Activated CD4-positive, alpha-beta T cell treated with anti-CD3 and anti-CD28 coated beads for 36 hours (primary cell): ENCODE results near the gene SLAMF7. TPM values are rescaled to one million over a fixed set of nuclear protein-coding genes. Genes with fewer than 3 reads are reported as not detected.

Source experiments
- ATAC-seq: fragments of 200-7000 bp; cut with Tn5 transposase; one replicate; pipeline ENCODE4 v1.10.0; 2021; ENCODE audit warnings: mild to moderate bottlenecking, moderate library complexity
- CTCF ChIA-PET: fragments of 350-600 bp; sonication (Branson Sonifier 250); formaldehyde crosslinking; loops from one replicate; lab custom pipeline; 2021; ENCODE audit warnings: antibody characterized with exemption; lab: Charles Lee
- POLR2A ChIA-PET: fragments of 350-600 bp; sonication (Branson Sonifier 250); formaldehyde crosslinking; loops from one replicate; lab custom pipeline; 2021; ENCODE audit warnings: antibody characterized with exemption, inconsistent platforms; lab: Charles Lee
- DNase-seq: peaks from one replicate; pipeline ENCODE4 v3.0.0-alpha.2; 2020
- H3K27ac Mint-ChIP-seq: one replicate; pipeline ENCODE4 v1.8.0; 2021; ENCODE audit warnings: mixed read lengths
- H3K27me3 Mint-ChIP-seq: one replicate; pipeline ENCODE4 v1.8.0; 2021; ENCODE audit warnings: mixed read lengths
- H3K36me3 Mint-ChIP-seq: one replicate; pipeline ENCODE4 v1.8.0; 2021; ENCODE audit warnings: low read depth, mixed read lengths
- H3K4me1 Mint-ChIP-seq: one replicate; pipeline ENCODE4 v1.8.0; 2021; ENCODE audit warnings: mixed read lengths
- H3K4me3 Mint-ChIP-seq: one replicate; pipeline ENCODE4 v1.8.0; 2021; ENCODE audit warnings: mild to moderate bottlenecking, moderate library complexity, mixed read lengths
- H3K9me3 Mint-ChIP-seq: one replicate; pipeline ENCODE4 v1.8.0; 2021; ENCODE audit warnings: low read depth, mixed read lengths
- intact Hi-C, 2 experiments: fragments of 100-400 bp; cut with DNase I in 1 of 2; cut with micrococcal nuclease in 1 of 2; formaldehyde crosslinking; loops; one replicate each; pipeline versions ENCODE4 v1.14.2 to v1.15.1; 2022 to 2024; cut with DNase I, micrococcal nuclease
- total RNA-seq, 2 experiments: library from RNA; stranded (reverse); gene quantifications; one replicate each; pipeline ENCODE4 v1.2.3, GENCODE V29; 2021

The SLAMF7 gene
- total RNA-seq, 2 experiments from 2014 or later, result 35.9 to 40.3 TPM

GRCh38 chr1:160733898-160734297 is 5.1 kb upstream of the SLAMF7 start:
- intact Hi-C loops, result no loop called here
- CTCF ChIA-PET, result interaction anchor here (1.2 to 2.0 kb wide), 5 partner anchors 11 to 101 kb away, joined by 3 to 11 read pairs (median 5); no protein-coding TSS in a partner anchor
- no peak for DNase-seq
- H3K27ac Mint-ChIP-seq, result peak overlapping the region; percentile 64
- H3K4me1 Mint-ChIP-seq, result peaks cover 50% of the 10 kb centered on the region
- ATAC-seq, result no peak
- peaks cover 40% of the 10 kb centered on the region for H3K9me3 Mint-ChIP-seq
- H3K4me3 Mint-ChIP-seq, result peak overlapping the region; percentile 11
- POLR2A ChIA-PET, result no interaction called here
- H3K36me3 Mint-ChIP-seq, result peaks cover 51% of the 10 kb centered on the region
- no peaks in the 10 kb centered on the region for H3K27me3 Mint-ChIP-seq

- Mint-ChIP-seq H3K36me3 (peaks cover 51% of the 10 kb centered on the region), H3K4me3 (peak overlapping the region; percentile 11), H3K27ac (peak overlapping the region; percentile 64), H3K27me3 (no peaks in the 10 kb centered on the region), H3K4me1 (peaks cover 54% of the 10 kb centered on the region), H3K9me3 (peaks cover 40% of the 10 kb centered on the region)
- intact Hi-C loops, result no loop called here
- POLR2A ChIA-PET, result no interaction called here
- CTCF ChIA-PET, result interaction anchor here (1.9 kb wide), 1 partner anchor 34 kb away, joined by 11 read pairs; no protein-coding TSS in a partner anchor
- ATAC-seq, result no peak
- DNase-seq, result no peak
Measured at GRCh38 chr1:160734301-160734700, 4.7 kb upstream of the SLAMF7 start.

GRCh38 chr1:160738271-160738670 is 776 bp upstream of the SLAMF7 start:
- intact Hi-C loops, result no loop called here
- ChIA-PET POLR2A (interaction anchor here (0.6 to 0.7 kb wide), 2 partner anchors 10 to 62 kb away, joined by 3 read pairs; no protein-coding TSS in a partner anchor), CTCF (interaction anchor here (0.8 to 2.4 kb wide), 9 partner anchors 9 to 120 kb away, joined by 3 to 21 read pairs (median 7); partner anchors contain the start of gene CD48)
- peaks cover 54% of the 10 kb centered on the region for H3K36me3 Mint-ChIP-seq
- ATAC-seq (no peak), DNase-seq (no peak)
- H3K9me3 Mint-ChIP-seq, result peaks cover 25% of the 10 kb centered on the region
- H3K27me3 Mint-ChIP-seq, result no peaks in the 10 kb centered on the region
- peak overlapping the region; percentile 85 for H3K27ac Mint-ChIP-seq
- no peak overlapping the region for H3K4me3 Mint-ChIP-seq
- peaks cover 69% of the 10 kb centered on the region for H3K4me1 Mint-ChIP-seq

GRCh38 chr1:160740133-160740688 is 1.2 kb downstream of the SLAMF7 start:
- DNase-seq (no peak), ATAC-seq (no peak)
- Mint-ChIP-seq H3K27me3 (no peaks in the 10 kb centered on the region), H3K4me3 (peak overlapping the region; percentile 72), H3K9me3 (peaks cover 11% of the 10 kb centered on the region), H3K27ac (peak overlapping the region; percentile 83), H3K36me3 (peaks cover 41% of the 10 kb centered on the region), H3K4me1 (peaks cover 69% of the 10 kb centered on the region)
- intact Hi-C loops, result no loop called here
- CTCF ChIA-PET, result interaction anchor here (0.7 to 1.8 kb wide), 3 partner anchors 36 to 139 kb away, joined by 3 to 5 read pairs (median 3); no protein-coding TSS in a partner anchor
- POLR2A ChIA-PET, result interaction anchor here (0.5 kb wide), 1 partner anchor 75 kb away, joined by 3 read pairs; no protein-coding TSS in a partner anchor

- H3K4me1 Mint-ChIP-seq, result peaks cover 74% of the 10 kb centered on the region
- H3K9me3 Mint-ChIP-seq, result peaks cover 8% of the 10 kb centered on the region
- POLR2A ChIA-PET, result no interaction called here
- H3K27me3 Mint-ChIP-seq, result no peaks in the 10 kb centered on the region
- H3K27ac Mint-ChIP-seq, result peak overlapping the region; percentile 75
- CTCF ChIA-PET, result interaction anchor here (0.5 to 1.8 kb wide), 4 partner anchors 27 to 356 kb away, joined by 3 to 5 read pairs (median 3); no protein-coding TSS in a partner anchor
- peak overlapping the region; percentile 72 for H3K4me3 Mint-ChIP-seq
- H3K36me3 Mint-ChIP-seq, result peaks cover 38% of the 10 kb centered on the region
- DNase-seq, result no peak
- ATAC-seq, result no peak
- intact Hi-C loops, result no loop called here
Measured at GRCh38 chr1:160741092-160741501, 2.0 kb downstream of the SLAMF7 start.

GRCh38 chr1:160741612-160742348 is 2.7 kb downstream of the SLAMF7 start:
- POLR2A ChIA-PET, result no interaction called here
- CTCF ChIA-PET, result interaction anchor here (0.5 to 3.6 kb wide), 5 partner anchors 26 to 355 kb away, joined by 3 to 26 read pairs (median 3); no protein-coding TSS in a partner anchor
- Mint-ChIP-seq H3K36me3 (peaks cover 32% of the 10 kb centered on the region), H3K4me1 (peaks cover 79% of the 10 kb centered on the region), H3K27me3 (no peaks in the 10 kb centered on the region), H3K27ac (peak overlapping the region; percentile 89), H3K9me3 (peaks cover 6% of the 10 kb centered on the region), H3K4me3 (peak overlapping the region; percentile 72)
- intact Hi-C loops, result no loop called here
- no peak for ATAC-seq
- DNase-seq, result no peak

- H3K4me1 Mint-ChIP-seq, result peaks cover 85% of the 10 kb centered on the region
- intact Hi-C loops, result no loop called here
- CTCF ChIA-PET, result interaction anchor here (0.8 to 3.6 kb wide), 3 partner anchors 26 to 192 kb away, joined by 3 to 26 read pairs (median 4); no protein-coding TSS in a partner anchor
- DNase-seq (no peak), ATAC-seq (no peak)
- H3K9me3 Mint-ChIP-seq, result peaks cover 2% of the 10 kb centered on the region
- POLR2A ChIA-PET, result no interaction called here
- H3K36me3 Mint-ChIP-seq, result peaks cover 28% of the 10 kb centered on the region
- H3K27ac Mint-ChIP-seq, result peak overlapping the region; percentile 89
- H3K27me3 Mint-ChIP-seq, result no peaks in the 10 kb centered on the region
- peak overlapping the region; percentile 72 for H3K4me3 Mint-ChIP-seq
Measured at GRCh38 chr1:160742428-160743127, 3.5 kb downstream of the SLAMF7 start.

- intact Hi-C loops, result no loop called here
- peaks cover 25% of the 10 kb centered on the region for H3K36me3 Mint-ChIP-seq
- DNase-seq, result no peak
- peak overlapping the region; percentile 89 for H3K27ac Mint-ChIP-seq
- H3K27me3 Mint-ChIP-seq, result no peaks in the 10 kb centered on the region
- peaks cover 87% of the 10 kb centered on the region for H3K4me1 Mint-ChIP-seq
- H3K9me3 Mint-ChIP-seq, result peaks cover under 1% of the 10 kb centered on the region
- ChIA-PET CTCF (interaction anchor here (1.0 to 3.6 kb wide), 4 partner anchors 9 to 62 kb away, joined by 3 to 26 read pairs (median 6); no protein-coding TSS in a partner anchor), POLR2A (no interaction called here)
- peak overlapping the region; percentile 3 for H3K4me3 Mint-ChIP-seq
- ATAC-seq, result no peak
Measured at GRCh38 chr1:160743266-160743665, 4.2 kb downstream of the SLAMF7 start.

- DNase-seq (no peak), ATAC-seq (peak; percentile 78)
- no peaks in the 10 kb centered on the region for H3K9me3 Mint-ChIP-seq
- intact Hi-C loops, result loop anchor here in 1 of 2 experiments (2.0 kb wide), 1 partner anchor 16 kb away; no protein-coding TSS in a partner anchor
- H3K36me3 Mint-ChIP-seq, result peaks cover 23% of the 10 kb centered on the region
- H3K4me1 Mint-ChIP-seq, result peaks cover 86% of the 10 kb centered on the region
- H3K27me3 Mint-ChIP-seq, result no peaks in the 10 kb centered on the region
- CTCF ChIA-PET, result interaction anchor here (0.6 to 3.6 kb wide), 17 partner anchors 8 to 246 kb away, joined by 3 to 26 read pairs (median 3); partner anchors contain the start of gene CD48
- peak overlapping the region; percentile 89 for H3K27ac Mint-ChIP-seq
- POLR2A ChIA-PET, result interaction anchor here (0.6 to 1.4 kb wide), 2 partner anchors 24 to 37 kb away, joined by 3 read pairs; no protein-coding TSS in a partner anchor
- peak overlapping the region; percentile 48 for H3K4me3 Mint-ChIP-seq
Measured at GRCh38 chr1:160744199-160744851, 5.3 kb downstream of the SLAMF7 start.

- Mint-ChIP-seq H3K27ac (peak overlapping the region; percentile 89), H3K36me3 (peaks cover 23% of the 10 kb centered on the region), H3K4me1 (peaks cover 84% of the 10 kb centered on the region), H3K27me3 (no peaks in the 10 kb centered on the region), H3K9me3 (no peaks in the 10 kb centered on the region), H3K4me3 (peak overlapping the region; percentile 10)
- CTCF ChIA-PET, result interaction anchor here (0.5 to 3.6 kb wide), 14 partner anchors 10 to 326 kb away, joined by 3 to 26 read pairs (median 5); partner anchors contain the start of gene CD48
- ATAC-seq (no peak), DNase-seq (no peak)
- POLR2A ChIA-PET, result interaction anchor here (0.6 to 1.4 kb wide), 2 partner anchors 23 to 37 kb away, joined by 3 read pairs; no protein-coding TSS in a partner anchor
- intact Hi-C loops, result loop anchor here (1.0 to 2.0 kb wide), 2 partner anchors 13 to 16 kb away; no protein-coding TSS in a partner anchor
Measured at GRCh38 chr1:160744852-160745520, 5.9 kb downstream of the SLAMF7 start.
